HEK293T (cell line): ENCODE results near the gene NOCT.

Source experiments
- BHLHE40 ChIP-seq: fragments of 450-650 bp; IDR thresholded peaks from 2 replicates; pipeline ENCODE4 v1.6.1; 2016; ENCODE audit warnings: mild to moderate bottlenecking, moderate library complexity, borderline replicate concordance
- ELF4 ChIP-seq: fragments of 450-650 bp; IDR thresholded peaks from 2 replicates; pipeline ENCODE4 v1.6.1; 2017; ENCODE audit warnings: antibody characterized with exemption
- FOXA1 ChIP-seq: fragments of 450-650 bp; IDR thresholded peaks from 2 replicates; pipeline ENCODE4 v1.6.1; 2016; ENCODE audit warnings: mild to moderate bottlenecking
- FOXK2 ChIP-seq: fragments of 450-650 bp; IDR thresholded peaks from 2 replicates; pipeline ENCODE4 v1.6.1; 2016; ENCODE audit warnings: mild to moderate bottlenecking
- FOXM1 ChIP-seq: fragments of 450-650 bp; IDR thresholded peaks from 2 replicates; pipeline ENCODE4 v1.6.1; 2017; ENCODE audit warnings: mild to moderate bottlenecking, borderline replicate concordance
- SP1 ChIP-seq: fragments of 450-650 bp; IDR thresholded peaks from 2 replicates; pipeline ENCODE4 v1.6.1; 2017
- SUZ12 ChIP-seq: fragments of 450-650 bp; IDR thresholded peaks from 2 replicates; pipeline ENCODE4 v1.6.1; 2016; ENCODE audit warnings: mild to moderate bottlenecking

DNA sequence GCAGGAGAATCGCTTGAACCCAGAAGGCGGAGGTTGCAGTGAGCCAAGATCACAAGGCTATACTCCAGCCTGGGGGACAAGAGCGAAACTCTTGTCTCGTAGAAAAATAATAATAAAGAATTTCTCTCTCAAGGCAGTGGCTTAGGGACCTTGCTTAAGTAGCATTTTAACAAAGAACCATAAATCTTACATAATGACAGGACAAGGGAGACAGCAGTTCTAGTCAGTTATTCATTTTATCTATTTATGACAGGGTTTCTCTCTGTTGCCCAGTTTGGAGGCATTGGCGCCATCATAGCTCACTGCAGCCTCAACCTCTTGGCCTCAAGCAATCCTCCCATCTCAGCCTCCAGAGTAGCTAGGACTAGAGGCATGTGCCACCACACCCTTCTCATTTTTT lies 31.9 kb upstream of the NOCT start:
- TF ChIP-seq SP1 (no peak), BHLHE40 (no peak), FOXM1 (no peak), ELF4 (no peak), FOXA1 (no peak), FOXK2 (no peak), SUZ12 (no peak)
